GM23248 (cell line): ENCODE data around the gene TMEM117.

Experiments used
- EZH2 ChIP-seq: fragments of 200-600 bp; sonication (generic); IDR thresholded peaks from 2 replicates; pipeline ENCODE4 v1.6.1; 2018; ENCODE audit warnings: antibody characterized with exemption, mild to moderate bottlenecking; ENCODE audit not compliant: insufficient read depth, poor library complexity, severe bottlenecking
- EZH2phosphoT487 ChIP-seq: fragments of 200-600 bp; sonication (generic); IDR thresholded peaks from 2 replicates; pipeline ENCODE4 v1.6.1; 2018; ENCODE audit warnings: antibody characterized with exemption, moderate library complexity, mild to moderate bottlenecking, low read depth; ENCODE audit not compliant: insufficient read depth

DNA sequence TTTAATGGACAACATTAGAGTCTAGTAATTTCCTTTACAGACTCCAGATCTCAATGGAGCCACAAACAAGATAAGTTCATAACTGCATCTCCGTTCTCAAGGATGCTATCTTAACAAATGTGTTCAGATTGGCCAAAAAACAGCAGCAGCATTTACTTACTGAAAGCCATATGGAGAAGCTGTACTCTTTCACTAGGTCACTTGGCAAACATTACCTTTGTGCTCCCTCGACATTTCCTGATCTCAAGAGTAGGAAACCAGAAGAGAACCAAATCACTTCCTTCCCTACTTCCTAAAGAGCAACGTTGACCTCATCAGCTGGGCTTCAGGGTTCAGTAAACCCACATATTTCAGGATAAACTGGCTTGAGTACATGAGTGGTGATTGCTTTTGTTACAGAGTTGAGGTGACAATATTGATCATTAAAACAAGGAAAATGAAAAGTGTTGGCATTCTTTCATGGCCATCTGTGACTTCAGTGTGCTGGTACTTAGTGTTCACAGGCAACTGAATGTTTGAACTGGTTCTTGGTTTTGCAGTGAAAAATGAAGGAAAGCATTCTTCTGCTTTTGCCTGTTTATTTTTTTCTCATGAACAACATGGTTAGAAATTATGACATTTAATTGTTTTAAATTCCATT, 449.6 kb downstream of the TMEM117 start:
- no peak for TF ChIP-seq EZH2
- no peak for TF ChIP-seq EZH2phosphoT487
